Adrenal gland (tissue), 5 donors: ENCODE data around the gene CHPF.

ENCODE experiments used
- CTCF ChIP-seq, 6 experiments: fragments of 450-650 bp in 4 of 6; fragments of 200-600 bp in 2 of 6; sonication (generic) in 1 of 6; IDR thresholded peaks; 1 replicate in 5 of 6; 2 replicates in 1 of 6; pipeline versions ENCODE4 v1.5.1 to v1.8.0; 2016 to 2021; ENCODE audit warnings: antibody characterized with exemption in 6 of 6, mild to moderate bottlenecking in 2 of 6, moderate library complexity in 1 of 6
- POLR2A ChIP-seq, 2 donors: fragments of 450-650 bp; IDR thresholded peaks; one replicate each; pipeline ENCODE4 v1.6.1; 2017; ENCODE audit warnings: antibody characterized with exemption in 2 of 2, mild to moderate bottlenecking in 2 of 2, moderate library complexity in 1 of 2
- donor health status: DM: no; HTN: no; CAD: no.

DNA sequence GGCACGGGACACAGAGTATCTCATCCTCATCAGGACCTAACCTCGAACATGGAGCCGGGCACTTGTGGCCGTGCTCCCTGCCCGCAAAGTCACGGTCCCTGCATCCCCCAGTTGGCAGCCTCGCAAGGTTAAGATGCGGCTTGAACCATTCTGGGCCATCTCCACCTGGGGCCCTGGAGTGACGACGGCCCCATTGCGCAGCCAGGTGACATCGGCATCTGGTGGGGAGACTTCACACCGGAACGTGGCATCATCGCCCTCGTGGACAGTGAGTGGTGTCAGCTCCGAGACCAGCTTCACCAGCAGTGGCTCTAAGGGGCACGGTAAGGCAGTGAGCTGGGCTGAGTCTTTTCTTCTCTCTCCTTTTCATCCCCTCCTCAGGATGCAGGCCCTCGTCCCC is 12.8 kb upstream of the CHPF start:
- TF ChIP-seq CTCF (IDR thresholded peaks at IDR 0.05) (no peak), POLR2A (IDR thresholded peaks at IDR 0.05) (no peak)
